ENCODE results near the gene SEC22C.
A peak's percentile ranks its signal among the peaks of the same experiment; 100 is the strongest.
"Not testable (repeated sequence)": the region's sequence is repeated elsewhere in the genome, so short reads cannot be mapped to it uniquely, and the experiment has no call there.

The SEC22C gene

GRCh38 chr3:42597098-42597497 lies 15.3 kb upstream of the SEC22C start:
- not testable (repeated sequence) for H2BK5ac ChIP-seq (ENCODE audit: low read length); H3K4me1 ChIP-seq (ENCODE audit: control insufficient read depth in 2 of 2, insufficient read depth in 1 of 2, low read depth in 1 of 2, low read length in 2 of 2); H3K4ac ChIP-seq (ENCODE audit: low read length); H3K79me1 ChIP-seq (ENCODE audit: low read depth, low read length); H3K23ac ChIP-seq (ENCODE audit: low read depth, low read length, poor library complexity); H3K9me3 ChIP-seq (replicated peaks in 1 of 2; ENCODE audit: control insufficient read depth in 2 of 2, insufficient read depth in 1 of 2, low read depth in 1 of 2, low read length in 2 of 2); H2BK15ac ChIP-seq (ENCODE audit: low read length); H2AK5ac ChIP-seq (ENCODE audit: low read depth, low read length); H2AFZ ChIP-seq (ENCODE audit: low read length); H3K27ac ChIP-seq (replicated peaks; ENCODE audit: low read length); H3K9ac ChIP-seq (ENCODE audit: low read depth, low read length, poor library complexity); H2BK120ac ChIP-seq (ENCODE audit: low read depth, low read length); H3K18ac ChIP-seq (ENCODE audit: low read length); H3K14ac ChIP-seq (ENCODE audit: low read length); H3K4me2 ChIP-seq (ENCODE audit: insufficient read depth, low read length, poor library complexity, severe bottlenecking); H3K27me3 ChIP-seq (ENCODE audit: control insufficient read depth in 3 of 3, insufficient read depth in 3 of 3, low read depth in 1 of 3, low read length in 3 of 3); H3K4me3 ChIP-seq (ENCODE audit: low read length in 2 of 2); DNase-seq (ENCODE audit: low spot score); H2BK12ac ChIP-seq (ENCODE audit: low read length); H4K8ac ChIP-seq (ENCODE audit: low read depth, low read length); H4K91ac ChIP-seq (ENCODE audit: low read depth, low read length, poor library complexity)
- no CpG with 5 or more reads among the region's 7 CpGs for whole genome bisulfite sequencing, 2 donors (ENCODE audit: extremely low coverage in 2 of 2, insufficient read length in 2 of 2, insufficient replicate concordance in 1 of 2)
- H3K36me3 ChIP-seq (replicated peaks in 1 of 2; ENCODE audit: control insufficient read depth in 2 of 2, insufficient read depth in 2 of 2, low read length in 2 of 2), result peaks cover 6 to 51% of the 10 kb centered on the region in 2 donors

GRCh38 chr3:42595682-42596081 lies 13.9 kb upstream of the SEC22C start:
- H2AFZ ChIP-seq (ENCODE audit: low read length), result no peak overlapping the region
- H3K27me3 ChIP-seq (ENCODE audit: control insufficient read depth in 3 of 3, insufficient read depth in 3 of 3, low read depth in 1 of 3, low read length in 3 of 3), result no peaks in the 10 kb centered on the region
- peaks cover 0 to 6% of the 10 kb centered on the region in 2 donors for H3K4me1 ChIP-seq (ENCODE audit: control insufficient read depth in 2 of 2, insufficient read depth in 1 of 2, low read depth in 1 of 2, low read length in 2 of 2)
- H3K4ac ChIP-seq (ENCODE audit: low read length), result no peak overlapping the region
- H3K9ac ChIP-seq (ENCODE audit: low read depth, low read length, poor library complexity), result no peak overlapping the region
- no peak overlapping the region for H4K91ac ChIP-seq (ENCODE audit: low read depth, low read length, poor library complexity)
- no peak overlapping the region for H2BK5ac ChIP-seq (ENCODE audit: low read length)
- no peaks in the 10 kb centered on the region for H3K79me1 ChIP-seq (ENCODE audit: low read depth, low read length)
- no peak overlapping the region for H4K8ac ChIP-seq (ENCODE audit: low read depth, low read length)
- no peak overlapping the region for H3K23ac ChIP-seq (ENCODE audit: low read depth, low read length, poor library complexity)
- no peak overlapping the region for H3K18ac ChIP-seq (ENCODE audit: low read length)
- H3K4me3 ChIP-seq (ENCODE audit: low read length in 2 of 2), result no peak overlapping the region
- H2BK120ac ChIP-seq (ENCODE audit: low read depth, low read length), result no peak overlapping the region
- H3K9me3 ChIP-seq (replicated peaks in 1 of 2; ENCODE audit: control insufficient read depth in 2 of 2, insufficient read depth in 1 of 2, low read depth in 1 of 2, low read length in 2 of 2), result no peaks in the 10 kb centered on the region
- WGBS, 2 donors (ENCODE audit: extremely low coverage in 2 of 2, insufficient read length in 2 of 2, insufficient replicate concordance in 1 of 2), result no CpG with 5 or more reads among the region's 4 CpGs
- H3K14ac ChIP-seq (ENCODE audit: low read length), result no peak overlapping the region
- H3K4me2 ChIP-seq (ENCODE audit: insufficient read depth, low read length, poor library complexity, severe bottlenecking), result no peak overlapping the region
- no peak overlapping the region for H3K27ac ChIP-seq (replicated peaks; ENCODE audit: low read length)
- H3K36me3 ChIP-seq (replicated peaks in 1 of 2; ENCODE audit: control insufficient read depth in 2 of 2, insufficient read depth in 2 of 2, low read length in 2 of 2), result peaks cover 6 to 54% of the 10 kb centered on the region in 2 donors
- H2BK15ac ChIP-seq (ENCODE audit: low read length), result no peak overlapping the region
- DNase-seq (ENCODE audit: low spot score), result no peak
- no peak overlapping the region for H2BK12ac ChIP-seq (ENCODE audit: low read length)
- H2AK5ac ChIP-seq (ENCODE audit: low read depth, low read length), result no peak overlapping the region

GRCh38 chr3:42593635-42594034 lies 11.9 kb upstream of the SEC22C start:
- Histone ChIP-seq H2BK12ac (ENCODE audit: low read length) (no peak overlapping the region), H2BK120ac (ENCODE audit: low read depth, low read length) (no peak overlapping the region), H2BK5ac (ENCODE audit: low read length) (no peak overlapping the region), H3K4me1 (ENCODE audit: control insufficient read depth in 2 of 2, insufficient read depth in 1 of 2, low read depth in 1 of 2, low read length in 2 of 2) (peaks cover 2 to 6% of the 10 kb centered on the region in 2 donors), H2BK15ac (ENCODE audit: low read length) (no peak overlapping the region), H3K27me3 (ENCODE audit: control insufficient read depth in 3 of 3, insufficient read depth in 3 of 3, low read depth in 1 of 3, low read length in 3 of 3) (no peaks in the 10 kb centered on the region), H3K4me2 (ENCODE audit: insufficient read depth, low read length, poor library complexity, severe bottlenecking) (no peak overlapping the region), H3K23ac (ENCODE audit: low read depth, low read length, poor library complexity) (no peak overlapping the region), H3K14ac (ENCODE audit: low read length) (no peak overlapping the region), H3K4me3 (ENCODE audit: low read length in 2 of 2) (no peak overlapping the region), H2AK5ac (ENCODE audit: low read depth, low read length) (no peak overlapping the region), H4K8ac (ENCODE audit: low read depth, low read length) (no peak overlapping the region), H3K27ac (replicated peaks; ENCODE audit: low read length) (no peak overlapping the region), H4K91ac (ENCODE audit: low read depth, low read length, poor library complexity) (no peak overlapping the region), H3K36me3 (replicated peaks in 1 of 2; ENCODE audit: control insufficient read depth in 2 of 2, insufficient read depth in 2 of 2, low read length in 2 of 2) (peaks cover 6 to 58% of the 10 kb centered on the region in 2 donors), H3K9me3 (replicated peaks in 1 of 2; ENCODE audit: control insufficient read depth in 2 of 2, insufficient read depth in 1 of 2, low read depth in 1 of 2, low read length in 2 of 2) (no peaks in the 10 kb centered on the region), H2AFZ (ENCODE audit: low read length) (no peak overlapping the region), H3K18ac (ENCODE audit: low read length) (no peak overlapping the region), H3K9ac (ENCODE audit: low read depth, low read length, poor library complexity) (no peak overlapping the region), H3K4ac (ENCODE audit: low read length) (no peak overlapping the region), H3K79me1 (ENCODE audit: low read depth, low read length) (no peaks in the 10 kb centered on the region)
- DNase-seq (ENCODE audit: low spot score), result no peak
- WGBS, 2 donors (ENCODE audit: extremely low coverage in 2 of 2, insufficient read length in 2 of 2, insufficient replicate concordance in 1 of 2), result no CpG with 5 or more reads among the region's 1 CpG

GRCh38 chr3:42591811-42592210 lies 10.0 kb upstream of the SEC22C start:
- Histone ChIP-seq H2BK12ac (ENCODE audit: low read length) (no peak overlapping the region), H3K9me3 (replicated peaks in 1 of 2; ENCODE audit: control insufficient read depth in 2 of 2, insufficient read depth in 1 of 2, low read depth in 1 of 2, low read length in 2 of 2) (no peaks in the 10 kb centered on the region), H4K91ac (ENCODE audit: low read depth, low read length, poor library complexity) (no peak overlapping the region), H3K9ac (ENCODE audit: low read depth, low read length, poor library complexity) (no peak overlapping the region), H2BK5ac (ENCODE audit: low read length) (no peak overlapping the region), H3K36me3 (replicated peaks in 1 of 2; ENCODE audit: control insufficient read depth in 2 of 2, insufficient read depth in 2 of 2, low read length in 2 of 2) (peaks cover 6 to 56% of the 10 kb centered on the region in 2 donors), H3K27ac (replicated peaks; ENCODE audit: low read length) (peak overlapping the region; percentile 26), H2BK15ac (ENCODE audit: low read length) (no peak overlapping the region), H4K8ac (ENCODE audit: low read depth, low read length) (no peak overlapping the region), H2AK5ac (ENCODE audit: low read depth, low read length) (no peak overlapping the region), H3K4me1 (ENCODE audit: control insufficient read depth in 2 of 2, insufficient read depth in 1 of 2, low read depth in 1 of 2, low read length in 2 of 2) (peaks cover 2 to 6% of the 10 kb centered on the region in 2 donors), H2AFZ (ENCODE audit: low read length) (peak overlapping the region; percentile 11), H3K4me3 (ENCODE audit: low read length in 2 of 2) (peak overlapping the region in 1 of 2 donors; percentile 59), H3K18ac (ENCODE audit: low read length) (no peak overlapping the region), H3K4me2 (ENCODE audit: insufficient read depth, low read length, poor library complexity, severe bottlenecking) (peak overlapping the region; percentile 77), H3K27me3 (ENCODE audit: control insufficient read depth in 3 of 3, insufficient read depth in 3 of 3, low read depth in 1 of 3, low read length in 3 of 3) (no peaks in the 10 kb centered on the region), H3K14ac (ENCODE audit: low read length) (no peak overlapping the region), H3K4ac (ENCODE audit: low read length) (no peak overlapping the region), H2BK120ac (ENCODE audit: low read depth, low read length) (no peak overlapping the region), H3K79me1 (ENCODE audit: low read depth, low read length) (no peaks in the 10 kb centered on the region), H3K23ac (ENCODE audit: low read depth, low read length, poor library complexity) (no peak overlapping the region)
- WGBS, 2 donors (ENCODE audit: extremely low coverage in 2 of 2, insufficient read length in 2 of 2, insufficient replicate concordance in 1 of 2), result no CpG with 5 or more reads among the region's 4 CpGs
- DNase-seq (ENCODE audit: low spot score), result no peak
